Aorta (tissue), 5 donors: ENCODE measurements around the gene TIE1. TPM values are rescaled to one million over a fixed set of nuclear protein-coding genes. Genes with fewer than 3 reads are reported as not detected.

Experiments used
- ATAC-seq: fragments of 200-7000 bp; cut with Tn5 transposase; one replicate; pipeline ENCODE4 v1.9.1; 2022; ENCODE audit warnings: moderate library complexity; ENCODE audit not compliant: low FRiP score
- DNase-seq, 2 donors: peaks; one replicate each; pipeline ENCODE4 v3.0.0-alpha.2; 2020
- H3K27ac ChIP-seq, 2 donors: one replicate each; pipeline ENCODE4 v1.5.1; 2013; ENCODE audit warnings: low read length in 2 of 2, mild to moderate bottlenecking in 2 of 2, moderate library complexity in 2 of 2, control low read depth in 1 of 2, inconsistent platforms in 1 of 2, low read depth in 1 of 2
- H3K27me3 ChIP-seq, 2 donors: one replicate each; pipeline ENCODE4 v1.6.1; 2013; ENCODE audit warnings: control low read depth in 1 of 2, low read length in 1 of 2, mild to moderate bottlenecking in 1 of 2, moderate library complexity in 1 of 2; ENCODE audit not compliant: insufficient read depth in 2 of 2, control insufficient read depth in 1 of 2
- H3K36me3 ChIP-seq, 2 donors: one replicate each; pipeline ENCODE4 v1.6.1; 2013; ENCODE audit warnings: control low read depth in 1 of 2, low read length in 1 of 2, mild to moderate bottlenecking in 1 of 2; ENCODE audit not compliant: insufficient read depth in 2 of 2, control insufficient read depth in 1 of 2
- H3K4me1 ChIP-seq, 2 donors: one replicate each; pipeline ENCODE4 v1.6.1; 2013; ENCODE audit warnings: low read length in 2 of 2, control low read depth in 1 of 2, mild to moderate bottlenecking in 1 of 2, moderate library complexity in 1 of 2; ENCODE audit not compliant: insufficient read depth in 2 of 2, control insufficient read depth in 1 of 2
- H3K4me3 ChIP-seq, 2 donors: one replicate each; pipeline ENCODE4 v1.5.1; 2013; ENCODE audit warnings: low read length in 2 of 2, control low read depth in 1 of 2, mild to moderate bottlenecking in 1 of 2
- H3K9me3 ChIP-seq: one replicate; pipeline ENCODE4 v1.6.1; 2013; ENCODE audit warnings: mild to moderate bottlenecking, low read length; ENCODE audit not compliant: control insufficient read depth
- WGBS, 2 donors: extraction: QIAGEN DNeasy Blood & Tissue Kit; methylation state at CpG; one replicate each; pipeline ENCODE4 v1.1.7; 2013; 5-methylcytosine and 5-hydroxymethylcytosine counted together
- intact Hi-C, 2 donors: fragments of 100-400 bp; cut with DNase I; formaldehyde crosslinking; loops; one replicate each; pipeline versions ENCODE4 v1.14.2 to v1.15.0; 2022
- polyA plus RNA-seq, 2 donors: library from polyadenylated mRNA; stranded (reverse); fragments of 200-250 nt; gene quantifications; one replicate each; pipeline ENCODE4 v1.2.3, GENCODE V29; 2013
- total RNA-seq, 2 donors: library from RNA; stranded (reverse); fragmentation: NEBNext Ultra II Directional; extraction: Animal tissue kit (Norgen Biotek cat#: 25700); gene quantifications; one replicate each; pipeline ENCODE4 v1.2.1, GENCODE V29; 2021
- donor health status: healthy with polysubstance abuse.
- donor health status: Bipolar disorder and iron deficiency.
- donor health status: DM: no; HTN: no; CAD: no.
- donor health status: DM: no; HTN: no; CAD: no.
- donor health status: DM: yes; HTN: yes; CAD: no.

Gene TIE1
- total and polyA plus RNA-seq, 4 donors = 4.0 to 65.3 (median 22.6) TPM

DNA sequence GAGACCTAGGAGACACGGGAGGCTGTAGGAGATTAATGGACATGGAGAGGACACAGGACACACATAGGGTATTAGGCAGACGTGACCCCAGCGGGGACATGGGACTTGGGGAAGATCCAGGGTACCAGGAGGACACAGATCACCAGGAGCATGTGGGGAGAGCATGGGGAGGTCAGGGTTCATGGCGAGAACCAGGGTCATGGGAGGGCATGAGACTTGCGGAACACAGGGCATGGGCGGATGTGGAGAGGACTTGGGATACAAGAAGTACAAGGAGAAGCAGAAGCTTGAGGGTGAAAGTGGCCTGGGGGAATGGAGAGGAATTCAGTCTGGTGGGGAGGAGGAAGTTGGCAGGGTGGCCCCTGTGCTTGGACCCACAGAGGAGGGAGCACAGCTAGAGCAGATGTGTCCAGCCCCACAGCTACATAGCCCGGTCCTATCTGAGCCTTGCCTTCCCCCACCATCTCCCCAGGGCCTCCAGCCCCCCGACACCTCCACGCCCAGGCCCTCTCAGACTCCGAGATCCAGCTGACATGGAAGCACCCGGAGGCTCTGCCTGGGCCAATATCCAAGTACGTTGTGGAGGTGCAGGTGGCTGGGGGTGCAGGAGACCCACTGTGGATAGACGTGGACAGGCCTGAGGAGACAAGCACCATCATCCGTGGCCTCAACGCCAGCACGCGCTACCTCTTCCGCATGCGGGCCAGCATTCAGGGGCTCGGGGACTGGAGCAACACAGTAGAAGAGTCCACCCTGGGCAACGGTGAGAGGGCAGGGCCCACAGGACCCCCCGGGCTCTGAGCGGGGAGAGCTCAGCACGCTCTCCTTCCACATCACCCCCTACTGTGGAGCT, 12.1 kb downstream of the TIE1 start:
- Histone ChIP-seq H3K36me3 (no peaks in the 10 kb centered on the region), H3K4me1 (no peaks in the 10 kb centered on the region), H3K27ac (no peak overlapping the region), H3K27me3 (no peaks in the 10 kb centered on the region), H3K9me3 (no peaks in the 10 kb centered on the region), H3K4me3 (no peak overlapping the region)
- DNase-seq (peak; percentile 38 to 50), ATAC-seq (no peak)
- intact Hi-C loops = no loop called here
- WGBS, 2 donors = 93 to 94% methylated on average over 24 of the region's 24 CpGs

DNA sequence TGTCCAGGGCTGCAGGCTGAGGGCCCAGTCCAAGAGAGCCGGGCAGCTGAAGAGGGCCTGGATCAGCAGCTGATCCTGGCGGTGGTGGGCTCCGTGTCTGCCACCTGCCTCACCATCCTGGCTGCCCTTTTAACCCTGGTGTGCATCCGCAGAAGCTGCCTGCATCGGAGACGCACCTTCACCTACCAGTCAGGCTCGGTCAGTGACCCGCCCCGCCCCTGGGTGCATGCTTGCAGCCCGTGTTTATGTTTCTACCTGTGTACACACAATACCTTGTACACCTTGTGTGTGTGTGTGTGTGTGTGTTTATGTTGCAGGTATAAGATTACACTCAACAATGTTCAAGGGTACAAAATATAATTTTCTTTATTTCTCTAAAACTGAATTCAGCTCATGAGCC, 13.0 kb downstream of the TIE1 start:
- no peaks in the 10 kb centered on the region for H3K36me3 ChIP-seq
- WGBS, 2 donors = 92 to 96% methylated on average over 10 of the region's 10 CpGs

DNA sequence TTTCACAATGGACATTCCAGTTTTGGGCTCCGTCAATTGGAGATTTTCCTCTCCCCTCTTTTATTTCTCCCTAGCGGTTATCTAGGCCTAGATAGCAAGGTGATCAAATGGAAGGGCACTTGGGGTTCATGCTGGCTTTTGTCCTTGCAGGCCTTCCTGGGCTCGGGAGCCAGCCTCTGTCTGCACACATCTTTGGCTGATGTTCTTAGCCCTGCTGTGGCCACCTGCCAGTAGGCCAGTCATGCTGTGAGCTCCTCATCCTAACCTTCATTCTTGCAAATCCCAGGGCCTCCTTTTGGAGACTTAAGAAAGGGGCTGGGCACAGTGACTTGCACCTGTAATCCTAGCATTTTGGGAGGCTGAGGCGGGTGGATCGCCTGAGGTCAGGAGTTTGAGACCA, 13.5 kb downstream of the TIE1 start:
- H3K36me3 ChIP-seq = no peaks in the 10 kb centered on the region
- DNase-seq = peak; percentile 17 to 32
- no peak for ATAC-seq

More for the DNA sequence above, 13.0 kb downstream of the TIE1 start:
- intact Hi-C loops = no loop called here
- ATAC-seq = no peak
- H3K27ac ChIP-seq = no peak overlapping the region
- H3K9me3 ChIP-seq = no peaks in the 10 kb centered on the region
- no peak overlapping the region for H3K4me3 ChIP-seq
- no peaks in the 10 kb centered on the region for H3K4me1 ChIP-seq
- peak; percentile 20 to 42 for DNase-seq
- H3K27me3 ChIP-seq = no peaks in the 10 kb centered on the region

DNA sequence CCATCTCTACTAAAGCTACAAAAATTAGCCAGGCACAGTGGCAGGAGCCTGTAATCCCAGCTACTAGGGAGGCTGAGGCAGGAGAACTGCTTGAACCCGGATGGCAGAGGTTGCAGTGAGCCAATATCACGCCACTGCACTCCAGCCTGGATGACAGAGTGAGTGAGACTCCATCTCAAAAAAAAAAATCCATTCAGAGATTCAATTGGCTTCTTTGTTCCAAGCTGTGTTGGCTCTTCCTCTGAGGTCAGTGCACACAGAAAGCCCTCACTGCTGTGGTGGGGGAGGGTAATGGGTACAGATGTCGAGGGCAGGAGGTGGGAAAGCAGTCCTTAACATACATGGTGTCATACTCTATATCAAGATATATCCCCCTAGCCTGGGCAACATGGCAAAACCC, 14.7 kb downstream of the TIE1 start:
- H3K4me3 ChIP-seq = no peak overlapping the region
- H3K27me3 ChIP-seq = no peaks in the 10 kb centered on the region
- peak in 1 of 2 donors; percentile 37 for DNase-seq
- no peak overlapping the region for H3K27ac ChIP-seq
- intact Hi-C loops = no loop called here
- no peaks in the 10 kb centered on the region for H3K4me1 ChIP-seq
- ATAC-seq = no peak
- no peaks in the 10 kb centered on the region for H3K36me3 ChIP-seq
- no peaks in the 10 kb centered on the region for H3K9me3 ChIP-seq
- WGBS, 2 donors = 89 to 91% methylated on average over 3 of the region's 3 CpGs

More for the DNA sequence above, 13.5 kb downstream of the TIE1 start:
- no peak overlapping the region for H3K27ac ChIP-seq
- no peaks in the 10 kb centered on the region for H3K9me3 ChIP-seq
- no peaks in the 10 kb centered on the region for H3K27me3 ChIP-seq
- WGBS, 2 donors = 95% methylated on average over 5 of the region's 5 CpGs
- H3K4me3 ChIP-seq = no peak overlapping the region
- intact Hi-C loops = no loop called here
- H3K4me1 ChIP-seq = no peaks in the 10 kb centered on the region

DNA sequence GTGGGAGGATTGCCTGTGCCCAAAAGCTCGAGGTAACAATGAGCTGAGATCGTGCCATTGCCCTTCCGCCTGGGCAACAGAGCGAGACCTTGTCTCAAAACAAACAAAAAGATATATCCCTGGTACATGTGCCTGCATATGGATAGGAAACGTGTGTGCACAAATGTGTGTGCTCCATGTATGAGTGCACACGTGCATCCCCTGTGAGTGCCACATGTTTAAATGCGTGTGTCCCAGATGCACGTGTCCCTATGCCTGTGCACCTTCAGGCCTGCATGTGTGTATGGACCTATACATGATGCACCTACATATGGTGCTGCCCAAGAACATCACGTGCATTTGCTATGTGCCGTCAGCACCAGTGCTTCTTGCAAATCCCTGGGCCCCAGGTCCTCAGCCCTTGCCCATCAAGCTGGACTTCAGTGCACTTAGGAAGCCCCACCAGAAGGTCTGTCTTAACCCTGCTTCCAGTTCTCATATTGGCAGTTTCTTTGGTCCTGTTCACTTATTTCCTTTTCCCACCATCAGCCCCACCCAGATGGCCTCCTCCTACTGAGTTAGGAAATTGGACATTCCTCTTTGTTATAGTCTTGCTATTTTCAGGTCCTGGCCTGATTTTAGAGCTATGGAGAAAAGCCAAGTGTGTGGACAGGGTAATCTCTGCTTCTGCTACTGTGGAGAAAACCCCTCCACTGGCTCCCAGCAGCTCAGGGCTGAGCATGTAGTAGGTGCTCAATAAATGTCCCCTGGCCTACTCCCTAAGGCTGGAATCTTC, 15.4 kb downstream of the TIE1 start:
- H3K27me3 ChIP-seq = no peaks in the 10 kb centered on the region
- WGBS, 2 donors = 90 to 91% methylated on average over 10 of the region's 10 CpGs
- no peaks in the 10 kb centered on the region for H3K36me3 ChIP-seq
- intact Hi-C loops = no loop called here
- H3K4me3 ChIP-seq = no peak overlapping the region
- H3K9me3 ChIP-seq = no peaks in the 10 kb centered on the region
- no peaks in the 10 kb centered on the region for H3K4me1 ChIP-seq
- ATAC-seq (no peak), DNase-seq (peak; percentile 14 to 37)
- no peak overlapping the region for H3K27ac ChIP-seq

DNA sequence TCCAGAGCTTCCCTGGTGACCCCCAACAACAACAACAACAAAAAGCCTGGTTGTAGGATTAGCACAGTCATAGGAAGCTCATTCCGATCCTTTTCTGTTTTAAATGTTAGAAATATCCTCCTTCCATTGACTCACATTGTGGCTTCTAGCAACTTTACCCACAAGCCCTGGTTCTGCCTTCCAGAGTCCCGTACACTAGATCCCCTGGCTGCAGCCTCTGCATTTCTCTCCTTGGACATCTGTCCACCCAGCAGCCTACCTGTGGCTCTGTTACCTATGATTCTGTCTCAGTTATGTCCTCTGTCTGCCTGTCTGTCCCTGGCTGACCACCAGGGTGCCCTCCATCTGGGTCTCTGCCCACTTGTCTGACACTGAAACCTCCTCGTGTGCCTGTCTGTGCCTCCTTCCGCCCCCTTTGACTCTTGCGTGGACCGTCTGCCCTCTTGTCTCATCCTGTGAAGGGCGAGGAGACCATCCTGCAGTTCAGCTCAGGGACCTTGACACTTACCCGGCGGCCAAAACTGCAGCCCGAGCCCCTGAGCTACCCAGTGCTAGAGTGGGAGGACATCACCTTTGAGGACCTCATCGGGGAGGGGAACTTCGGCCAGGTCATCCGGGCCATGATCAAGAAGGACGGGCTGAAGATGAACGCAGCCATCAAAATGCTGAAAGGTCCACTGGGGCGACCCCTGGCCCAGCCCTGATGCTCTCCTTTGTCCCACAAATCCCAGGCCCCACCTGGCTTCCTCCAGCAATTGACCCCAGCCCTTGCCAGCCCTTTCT, 16.1 kb downstream of the TIE1 start:
- intact Hi-C loops = no loop called here
- ATAC-seq (no peak), DNase-seq (peak; percentile 34 to 59)
- Histone ChIP-seq H3K4me3 (no peak overlapping the region), H3K9me3 (no peaks in the 10 kb centered on the region), H3K4me1 (no peaks in the 10 kb centered on the region), H3K36me3 (no peaks in the 10 kb centered on the region), H3K27me3 (no peaks in the 10 kb centered on the region), H3K27ac (no peak overlapping the region)
- WGBS, 2 donors = 88 to 90% methylated on average over 16 of the region's 16 CpGs

DNA sequence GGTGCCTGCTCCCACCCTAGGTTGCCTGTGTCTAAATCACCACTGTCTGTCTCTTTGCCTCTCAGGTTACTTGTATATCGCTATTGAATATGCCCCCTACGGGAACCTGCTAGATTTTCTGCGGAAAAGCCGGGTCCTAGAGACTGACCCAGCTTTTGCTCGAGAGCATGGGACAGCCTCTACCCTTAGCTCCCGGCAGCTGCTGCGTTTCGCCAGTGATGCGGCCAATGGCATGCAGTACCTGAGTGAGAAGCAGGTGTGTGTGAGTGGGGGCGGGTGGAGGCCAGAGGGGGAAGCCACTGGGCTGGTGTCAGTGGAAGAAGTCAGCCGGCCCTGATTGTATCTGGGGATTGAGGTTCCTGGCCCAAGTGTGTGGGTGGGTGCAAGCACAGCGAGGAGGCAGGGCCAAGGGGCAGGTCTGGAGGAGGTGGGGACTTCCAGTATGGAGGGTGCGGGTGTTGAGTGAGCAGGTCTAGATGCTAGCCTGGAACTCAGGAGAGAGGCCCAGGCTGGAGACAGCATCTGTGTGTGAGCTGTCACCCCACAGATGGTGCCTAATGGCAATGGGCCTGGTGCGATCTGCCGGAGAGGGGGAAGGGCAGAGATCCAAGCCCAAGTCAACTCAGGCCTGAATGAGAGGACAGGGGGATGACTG, 17.2 kb downstream of the TIE1 start:
- 88 to 89% methylated on average over 15 of the region's 15 CpGs for WGBS, 2 donors
- Histone ChIP-seq H3K9me3 (no peaks in the 10 kb centered on the region), H3K4me3 (no peak overlapping the region), H3K4me1 (no peaks in the 10 kb centered on the region), H3K27me3 (no peaks in the 10 kb centered on the region), H3K27ac (no peak overlapping the region), H3K36me3 (no peaks in the 10 kb centered on the region)
- intact Hi-C loops = no loop called here
- DNase-seq (peak; percentile 17 to 40), ATAC-seq (no peak)

DNA sequence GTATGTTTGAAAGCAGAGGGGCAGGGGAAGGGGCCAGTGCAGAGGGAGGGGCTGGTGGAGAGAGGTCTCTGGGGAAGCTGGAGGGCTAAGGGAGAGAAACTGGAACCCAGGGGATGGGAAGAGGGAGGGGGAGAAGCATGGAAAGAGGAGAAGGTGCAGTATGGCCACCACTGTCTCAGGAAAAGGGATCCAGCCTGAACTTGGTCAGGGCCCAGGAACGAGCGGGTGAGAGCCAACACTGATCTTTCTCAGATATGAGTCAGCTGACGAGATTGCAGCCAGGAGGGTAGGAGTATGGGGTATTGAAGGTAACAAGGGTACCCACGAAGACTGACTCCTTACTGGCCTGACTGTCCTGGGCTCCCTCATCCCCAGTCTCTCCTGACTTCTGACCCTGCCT, 18.0 kb downstream of the TIE1 start:
- Histone ChIP-seq H3K27me3 (no peaks in the 10 kb centered on the region), H3K9me3 (no peaks in the 10 kb centered on the region), H3K36me3 (no peaks in the 10 kb centered on the region), H3K4me1 (no peaks in the 10 kb centered on the region), H3K4me3 (no peak overlapping the region), H3K27ac (no peak overlapping the region)
- no peak for ATAC-seq
- intact Hi-C loops = no loop called here
- DNase-seq = peak in 1 of 2 donors; percentile 62
- 54 to 61% methylated on average over 4 of the region's 4 CpGs for WGBS, 2 donors
